K562 (cell line): Measurements from ENCODE around the gene TUBA8. TPM values are rescaled to one million over a fixed set of nuclear protein-coding genes. Genes with fewer than 3 reads are reported as not detected.

Source experiments
- ATAC-seq: fragments of 200-7000 bp; cut with Tn5 transposase; 3 replicates; pipeline ENCODE4 v1.9.1; 2020; ENCODE audit warnings: moderate library complexity
- BruUV-seq: library from RNA; stranded (reverse); fragments of 400-500 nt; replicated peaks from 2 replicates; lab custom pipeline; 2021; lab: Mats Ljungman, UMichigan
- CTCF ChIA-PET: fragments of 300-600 bp; formaldehyde crosslinking; extraction: SDS; loops from one replicate; lab custom pipeline; 2021; ENCODE audit warnings: low intra/inter-chr PET ratio; lab: Yijun Ruan, JAX
- POLR2A ChIA-PET: fragments of 300-600, 350-650 bp; sonication (Branson Sonifier 250); formaldehyde crosslinking; extraction: SDS; loops from one replicate; lab custom pipeline; 2021; ENCODE audit warnings: antibody characterized with exemption, inconsistent platforms; lab: Yijun Ruan, JAX
- DNase-seq, 4 experiments: peaks; one replicate each; pipeline versions ENCODE4 v3.0.0 to v3.0.0-alpha.2; 2011 to 2018; ENCODE audit warnings: low spot score in 3 of 4, mixed read lengths in 3 of 4; ENCODE audit errors: extremely low read depth in 1 of 4
- FAIRE-seq: peaks from 2 replicates; lab custom pipeline; 2011; peaks lifted over from hg19 to GRCh38; lab: Jason Lieb, UNC
- H2AFZ ChIP-seq: 2 replicates; pipeline ENCODE4 v1.6.0; 2011; ENCODE audit warnings: low read depth, low read length, control low read depth, inconsistent platforms
- H3K27ac ChIP-seq: fragments of 200-600 bp; 3 replicates; pipeline ENCODE4 v1.8.0; 2011; ENCODE audit warnings: low read depth, mild to moderate bottlenecking, control low read depth, inconsistent platforms, low read length, moderate library complexity, mixed read lengths; ENCODE audit errors: extremely low read depth
- H3K27me3 ChIP-seq, 2 experiments: fragments of 300-600 bp in 1 of 2; 2 replicates in 1 of 2; 3 replicates in 1 of 2; pipeline versions ENCODE4 v1.6.0 to v1.8.0; 2011; ENCODE audit warnings: inconsistent platforms in 2 of 2, low read length in 2 of 2, mild to moderate bottlenecking in 1 of 2, mixed read lengths in 1 of 2, moderate library complexity in 1 of 2; ENCODE audit not compliant: control insufficient read depth in 2 of 2, insufficient read depth in 2 of 2
- H3K36me3 ChIP-seq: fragments of 300-600 bp; 3 replicates; pipeline ENCODE4 v1.8.0; 2011; ENCODE audit warnings: mild to moderate bottlenecking, low read length, inconsistent platforms; ENCODE audit not compliant: control insufficient read depth, insufficient read depth
- H3K4me1 ChIP-seq, 2 experiments: fragments of 200-600 bp in 1 of 2; replicated peaks in 1 of 2; 2 replicates in 1 of 2; 3 replicates in 1 of 2; pipeline versions ENCODE4 v1.5.1 to v1.8.0; 2011; ENCODE audit warnings: inconsistent platforms in 2 of 2, low read length in 2 of 2, mild to moderate bottlenecking in 1 of 2, mixed read lengths in 1 of 2, moderate library complexity in 1 of 2; ENCODE audit not compliant: control insufficient read depth in 2 of 2, insufficient read depth in 2 of 2
- H3K4me2 ChIP-seq: 2 replicates; pipeline ENCODE4 v1.6.1; 2011; ENCODE audit warnings: low read length, control low read depth, inconsistent platforms, mixed read lengths; ENCODE audit not compliant: insufficient read depth
- H3K4me3 ChIP-seq: fragments of 200-600 bp; sonication (generic), shearing (Covaris generic); 2 replicates; pipeline ENCODE4 v1.5.1; 2016; ENCODE audit warnings: control low read depth, inconsistent platforms
- H3K79me2 ChIP-seq: fragments of 200-600 bp; 3 replicates; pipeline ENCODE4 v1.8.0; 2011; ENCODE audit warnings: low read length, inconsistent platforms; ENCODE audit not compliant: control insufficient read depth, insufficient read depth
- H3K9ac ChIP-seq, 2 experiments: 2 replicates each; pipeline versions ENCODE4 v1.6.0 to v1.6.1; 2011; ENCODE audit warnings: low read depth in 2 of 2, low read length in 2 of 2, control low read depth in 1 of 2, inconsistent platforms in 1 of 2, mild to moderate bottlenecking in 1 of 2, mixed read lengths in 1 of 2; ENCODE audit not compliant: insufficient read depth in 1 of 2
- H3K9me1 ChIP-seq: one replicate; pipeline ENCODE4 v1.6.0; 2011; ENCODE audit warnings: inconsistent platforms, mild to moderate bottlenecking, low read length, moderate library complexity; ENCODE audit not compliant: control insufficient read depth, insufficient read depth
- H3K9me3 ChIP-seq: replicated peaks from 2 replicates; pipeline ENCODE4 v1.5.1; 2011; ENCODE audit warnings: low read depth, low read length, inconsistent platforms; ENCODE audit not compliant: control insufficient read depth, insufficient read depth
- H4K20me1 ChIP-seq: replicated peaks from 2 replicates; pipeline ENCODE4 v1.6.1; 2011; ENCODE audit warnings: low read length, inconsistent platforms, mixed read lengths; ENCODE audit not compliant: control insufficient read depth, insufficient read depth
- BMI1 ChIP-seq: fragments of 150-350 bp; IDR thresholded peaks from 2 replicates; pipeline ENCODE4 v1.6.1; 2014; ENCODE audit warnings: low read length
- CBX3 ChIP-seq, 2 experiments: IDR thresholded peaks; 1 replicate in 1 of 2; 2 replicates in 1 of 2; pipeline ENCODE4 v1.6.1; 2012; ENCODE audit warnings: inconsistent platforms in 2 of 2, low read length in 2 of 2, borderline replicate concordance in 1 of 2, control low read depth in 1 of 2
- DPF2 ChIP-seq: fragments of 450-650 bp; IDR thresholded peaks from 2 replicates; pipeline ENCODE4 v1.6.1; 2016
- EGR1 ChIP-seq: fragments of 450-650 bp; conservative IDR thresholded peaks from 2 replicates; pipeline ENCODE4 v1.6.1; 2017; ENCODE audit warnings: mild to moderate bottlenecking
- ETV1 ChIP-seq: fragments of 450-650 bp; conservative IDR thresholded peaks from 2 replicates; pipeline ENCODE4 v1.6.1; 2016; ENCODE audit warnings: missing genetic modification characterization, control low read depth, low read depth, missing compliant biosample characterization
- NRF1 ChIP-seq, 2 experiments: fragments of 450-650 bp; IDR thresholded peaks in 1 of 2; conservative IDR thresholded peaks in 1 of 2; 2 replicates each; pipeline ENCODE4 v1.6.1; 2014; ENCODE audit warnings: mild to moderate bottlenecking in 2 of 2
- RBM22 ChIP-seq: fragments of 200-400 bp; formaldehyde crosslinking; IDR thresholded peaks from 2 replicates; pipeline ENCODE4 v1.6.1; 2018; ENCODE audit warnings: low read length, low read depth; ENCODE audit not compliant: poor library complexity, severe bottlenecking
- TAL1 ChIP-seq: fragments of 450-650 bp; IDR thresholded peaks from 2 replicates; pipeline ENCODE4 v1.6.1; 2016; ENCODE audit warnings: mild to moderate bottlenecking
- YBX1 ChIP-seq: fragments of 450-650 bp; IDR thresholded peaks from 2 replicates; pipeline ENCODE4 v1.7.1; 2016; ENCODE audit warnings: mild to moderate bottlenecking
- WGBS: fragments of 100-300 bp; shearing (Covaris generic); methylation state at CpG from one replicate; pipeline ENCODE4 v1.1.6; 2016; ENCODE audit warnings: low coverage, mixed read lengths; ENCODE audit not compliant: insufficient coverage; ENCODE audit errors: missing lambda C conversion rate; 5-methylcytosine and 5-hydroxymethylcytosine counted together
- in situ Hi-C: fragments of 300-500 bp; cut with MboI; formaldehyde crosslinking; loops from 4 replicates; pipeline ENCODE4 v1.15.0; 2018; ENCODE audit warnings: inconsistent platforms, mixed read lengths
- intact Hi-C: fragments of 100-400 bp; cut with micrococcal nuclease; formaldehyde crosslinking; loops from 2 replicates; pipeline ENCODE4 v1.14.2; 2022
- polyA plus RNA-seq, 8 experiments: library from polyadenylated mRNA; depleted of rRNA in 4 of 8; stranded (reverse) in 5 of 8; unstranded in 3 of 8; fragments of >200 nt; fragmentation: Nextera tagmentation in 2 of 8; fragmentation: Illumina TruSeq in 1 of 8; extraction: Ambion mirVana in 2 of 8; extraction: Trizol in 1 of 8; gene quantifications; 2 replicates each; pipeline versions ENCODE4 v1.2.1 to v1.2.3, GENCODE V29; 2011 to 2014; ENCODE audit warnings: inconsistent platforms in 1 of 8, missing spikeins in 1 of 8
- total RNA-seq, 7 experiments: library from RNA; depleted of rRNA in 6 of 7; stranded (reverse); fragments of >200 nt in 6 of 7; fragmentation: Illumina TruSeq in 2 of 7; extraction: Trizol in 2 of 7; gene quantifications; 2 replicates each; pipeline versions ENCODE4 v1.2.1 to v1.2.3, GENCODE V29; 2011 to 2021; ENCODE audit warnings: low replicate concordance in 1 of 7
- TF ChIP-seq, protein P1 (sequence below), 3 experiments: IDR thresholded peaks in 2 of 3; conservative IDR thresholded peaks in 1 of 3; 2 replicates each; pipeline ENCODE4 v1.5.1; 2011 to 2012; ENCODE audit warnings: low read length in 3 of 3, mild to moderate bottlenecking in 3 of 3, control low read depth in 2 of 3, improper control_type of control experiment in 1 of 3, inconsistent platforms in 1 of 3, low read depth in 1 of 3, mixed read lengths in 1 of 3, moderate library complexity in 1 of 3; ENCODE audit not compliant: insufficient read depth in 2 of 3
- TF ChIP-seq, protein P2 (sequence below): conservative IDR thresholded peaks from 2 replicates; pipeline ENCODE4 v1.6.1; 2011; ENCODE audit warnings: low read depth, mild to moderate bottlenecking, low read length; ENCODE audit not compliant: control insufficient read depth

Gene TUBA8
- total and polyA plus RNA-seq, 9 of the 15 experiments (the other 6 are each of a cell fraction or from before 2014, with no cell fraction given) = 0.07 to 1.1 (median 0.65) TPM

- H3K79me2 ChIP-seq = no peaks in the 10 kb centered on the region
- no TSS peak for BruUV-seq
- H3K4me3 ChIP-seq = no peak overlapping the region
- 4% methylated on average over 4 of the region's 4 CpGs for WGBS
- in situ Hi-C loops (loop anchor here (5.0 to 10.0 kb wide), 2 partner anchors 238 to 515 kb away; no protein-coding TSS in a partner anchor), intact Hi-C loops (no loop called here)
- H3K4me2 ChIP-seq = no peak overlapping the region
- DNase-seq (no peak), ATAC-seq (no peak)
- peaks cover 4 to 5% of the 10 kb centered on the region in 2 experiments; a peak in 2 of 5 replicates for H3K4me1 ChIP-seq
- no peak overlapping the region for H3K27ac ChIP-seq
- H2AFZ ChIP-seq = no peak overlapping the region
- H3K9ac ChIP-seq = no peak overlapping the region
- H3K36me3 ChIP-seq = no peaks in the 10 kb centered on the region
- H3K9me3 ChIP-seq = no peaks in the 10 kb centered on the region
- CTCF ChIA-PET = no interaction called here
- no peaks in the 10 kb centered on the region for H3K9me1 ChIP-seq
- POLR2A ChIA-PET = interaction anchor here (0.9 to 1.2 kb wide), 2 partner anchors 9 to 12 kb away, joined by 3 read pairs; no protein-coding TSS in a partner anchor
- TF ChIP-seq BMI1 (no peak), NRF1 (conservative IDR thresholded peaks at IDR 0.05 in 1 of 2, IDR thresholded peaks at IDR 0.05 in 1 of 2) (peak; percentile 63 to 65), YBX1 (no peak)
- TF ChIP-seq, all 486 proteins: peak for 1
- no peak for FAIRE-seq
- H4K20me1 ChIP-seq = peaks cover 6% of the 10 kb centered on the region; the same call in 1 of the 2 replicates
- peaks cover 40 to 48% of the 10 kb centered on the region in 2 experiments for H3K27me3 ChIP-seq
Measured at GRCh38 chr22:18070041-18070440, 40.6 kb upstream of the TUBA8 start.

GRCh38 chr22:18070556-18071306, 39.9 kb upstream of the TUBA8 start:
- 10% methylated on average over 14 of the region's 14 CpGs for WGBS
- intact Hi-C loops = no loop called here
- H3K9me3 ChIP-seq = no peaks in the 10 kb centered on the region
- H3K9me1 ChIP-seq = no peaks in the 10 kb centered on the region
- in situ Hi-C loops = loop anchor here (5.0 to 10.0 kb wide), 2 partner anchors 238 to 516 kb away; no protein-coding TSS in a partner anchor
- BruUV-seq = no TSS peak
- no peak overlapping the region for H3K4me3 ChIP-seq
- H3K27me3 ChIP-seq = peaks cover 33 to 41% of the 10 kb centered on the region in 2 experiments
- H3K9ac ChIP-seq = no peak overlapping the region
- ChIA-PET CTCF (interaction anchor here (0.7 kb wide), 1 partner anchor 159 kb away, joined by 3 read pairs; no protein-coding TSS in a partner anchor), POLR2A (interaction anchor here (1.2 kb wide), 1 partner anchor 10 kb away, joined by 3 read pairs; no protein-coding TSS in a partner anchor)
- no peak overlapping the region for H2AFZ ChIP-seq
- peaks cover 4% of the 10 kb centered on the region; the same call in 1 of the 2 replicates for H4K20me1 ChIP-seq
- DNase-seq = peak in 1 of 4 experiments; percentile 40
- H3K4me2 ChIP-seq = no peak overlapping the region; the same call in 1 of the 2 replicates
- H3K4me1 ChIP-seq = peaks cover 4 to 5% of the 10 kb centered on the region in 2 experiments; a peak in 2 of 5 replicates
- FAIRE-seq = no peak
- peak; percentile 11; the same call in 2 of the 3 replicates for ATAC-seq
- no peaks in the 10 kb centered on the region for H3K36me3 ChIP-seq
- no peak overlapping the region for H3K27ac ChIP-seq
- no peaks in the 10 kb centered on the region for H3K79me2 ChIP-seq
- TF ChIP-seq, protein P1, sequence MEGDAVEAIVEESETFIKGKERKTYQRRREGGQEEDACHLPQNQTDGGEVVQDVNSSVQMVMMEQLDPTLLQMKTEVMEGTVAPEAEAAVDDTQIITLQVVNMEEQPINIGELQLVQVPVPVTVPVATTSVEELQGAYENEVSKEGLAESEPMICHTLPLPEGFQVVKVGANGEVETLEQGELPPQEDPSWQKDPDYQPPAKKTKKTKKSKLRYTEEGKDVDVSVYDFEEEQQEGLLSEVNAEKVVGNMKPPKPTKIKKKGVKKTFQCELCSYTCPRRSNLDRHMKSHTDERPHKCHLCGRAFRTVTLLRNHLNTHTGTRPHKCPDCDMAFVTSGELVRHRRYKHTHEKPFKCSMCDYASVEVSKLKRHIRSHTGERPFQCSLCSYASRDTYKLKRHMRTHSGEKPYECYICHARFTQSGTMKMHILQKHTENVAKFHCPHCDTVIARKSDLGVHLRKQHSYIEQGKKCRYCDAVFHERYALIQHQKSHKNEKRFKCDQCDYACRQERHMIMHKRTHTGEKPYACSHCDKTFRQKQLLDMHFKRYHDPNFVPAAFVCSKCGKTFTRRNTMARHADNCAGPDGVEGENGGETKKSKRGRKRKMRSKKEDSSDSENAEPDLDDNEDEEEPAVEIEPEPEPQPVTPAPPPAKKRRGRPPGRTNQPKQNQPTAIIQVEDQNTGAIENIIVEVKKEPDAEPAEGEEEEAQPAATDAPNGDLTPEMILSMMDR (IDR thresholded peaks at IDR 0.05 in 2 of 3, conservative IDR thresholded peaks at IDR 0.05 in 1 of 3; ENCODE audit: insufficient read depth in 2 of 3, low read depth in 1 of 3, low read length in 3 of 3) = peak; percentile 38 to 72 (median 46)
- TF ChIP-seq, protein P2, sequence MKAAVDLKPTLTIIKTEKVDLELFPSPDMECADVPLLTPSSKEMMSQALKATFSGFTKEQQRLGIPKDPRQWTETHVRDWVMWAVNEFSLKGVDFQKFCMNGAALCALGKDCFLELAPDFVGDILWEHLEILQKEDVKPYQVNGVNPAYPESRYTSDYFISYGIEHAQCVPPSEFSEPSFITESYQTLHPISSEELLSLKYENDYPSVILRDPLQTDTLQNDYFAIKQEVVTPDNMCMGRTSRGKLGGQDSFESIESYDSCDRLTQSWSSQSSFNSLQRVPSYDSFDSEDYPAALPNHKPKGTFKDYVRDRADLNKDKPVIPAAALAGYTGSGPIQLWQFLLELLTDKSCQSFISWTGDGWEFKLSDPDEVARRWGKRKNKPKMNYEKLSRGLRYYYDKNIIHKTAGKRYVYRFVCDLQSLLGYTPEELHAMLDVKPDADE = no peak
- TF ChIP-seq TAL1 (no peak), EGR1 (0 out of 2 replicates have a peak, but pooled peaks have one; percentile 28), ETV1 (tag) (peak; percentile 53), RBM22 (no peak), DPF2 (0 out of 2 replicates have a peak, but pooled peaks have one; percentile 18), CBX3 (IDR thresholded peaks at IDR 0.05; ENCODE audit: borderline replicate concordance in 1 of 2, low read length in 2 of 2) (peak in 1 of 2 experiments; percentile 28; a peak in 1 of 3 replicates)
